Spleen (tissue), 11 donors: Measurements from ENCODE around the gene NINJ1. TPM values are rescaled to one million over a fixed set of nuclear protein-coding genes. Genes with fewer than 3 reads are reported as not detected.

Experiments
- DNase-seq: peaks from one replicate; pipeline ENCODE4 v3.0.0-alpha.2; 2020
- H3K27ac ChIP-seq, 8 donors: fragments of 200-600 bp; sonication (generic) in 7 of 8; 1 replicate in 4 of 8; 2 replicates in 4 of 8; pipeline versions ENCODE4 v1.5.0 to v1.8.0; 2016 to 2021; ENCODE audit warnings: inconsistent platforms in 4 of 8, mild to moderate bottlenecking in 4 of 8, moderate library complexity in 1 of 8
- H3K27me3 ChIP-seq, 7 donors: fragments of 200-600 bp; sonication (generic) in 6 of 7; replicated peaks in 1 of 7; 1 replicate in 4 of 7; 2 replicates in 3 of 7; pipeline versions ENCODE4 v1.5.0 to v1.8.0; 2016 to 2021; ENCODE audit warnings: inconsistent platforms in 3 of 7, mild to moderate bottlenecking in 1 of 7
- H3K36me3 ChIP-seq, 6 donors: fragments of 200-600 bp; sonication (generic) in 5 of 6; 1 replicate in 4 of 6; 2 replicates in 2 of 6; pipeline versions ENCODE4 v1.5.0 to v1.8.0; 2016 to 2021; ENCODE audit warnings: inconsistent platforms in 2 of 6
- H3K4me1 ChIP-seq, 6 donors: fragments of 200-600 bp; sonication (generic) in 5 of 6; 1 replicate in 3 of 6; 2 replicates in 3 of 6; pipeline versions ENCODE4 v1.5.0 to v1.8.0; 2016 to 2021; ENCODE audit warnings: inconsistent platforms in 3 of 6
- H3K4me3 ChIP-seq, 8 donors: fragments of 200-600 bp; sonication (generic) in 7 of 8; 1 replicate in 4 of 8; 2 replicates in 4 of 8; pipeline versions ENCODE4 v1.5.0 to v1.8.0; 2016 to 2021; ENCODE audit warnings: inconsistent platforms in 4 of 8, mild to moderate bottlenecking in 4 of 8, moderate library complexity in 2 of 8
- H3K9me3 ChIP-seq, 8 donors: fragments of 200-600 bp; sonication (generic) in 7 of 8; 1 replicate in 4 of 8; 2 replicates in 4 of 8; pipeline versions ENCODE4 v1.5.0 to v1.8.0; 2016 to 2021; ENCODE audit warnings: inconsistent platforms in 4 of 8
- POLR2A ChIP-seq, 3 donors: fragments of 450-650 bp; IDR thresholded peaks; one replicate each; pipeline ENCODE4 v1.5.1; 2017; ENCODE audit warnings: antibody characterized with exemption in 3 of 3, mild to moderate bottlenecking in 1 of 3
- POLR2AphosphoS5 ChIP-seq, 3 donors: sonication (generic); formaldehyde crosslinking; IDR thresholded peaks; one replicate each; pipeline ENCODE4 v1.5.1; 2017; ENCODE audit warnings: antibody characterized with exemption in 3 of 3
- WGBS, 5 donors: extraction: QIAGEN DNeasy Blood & Tissue Kit in 3 of 5; methylation state at CpG; one replicate each; pipeline versions ENCODE4 v1.1.5 to v1.1.7; 2013 to 2018; 5-methylcytosine and 5-hydroxymethylcytosine counted together
- intact Hi-C: fragments of 100-400 bp; cut with DNase I; formaldehyde crosslinking; loops from one replicate; pipeline ENCODE4 v1.15.0; 2023; ENCODE audit warnings: low total_unique reads
- polyA plus RNA-seq, 3 donors: library from polyadenylated mRNA; stranded (reverse); fragments of 200-250 nt; gene quantifications; one replicate each; pipeline ENCODE4 v1.2.1, GENCODE V29; 2013
- total RNA-seq, 7 donors: library from RNA; depleted of rRNA in 3 of 7; stranded (reverse); fragments of >200 nt in 3 of 7; fragmentation: NEBNext Ultra II Directional in 4 of 7; extraction: Animal tissue kit (Norgen Biotek cat#: 25700) in 4 of 7; gene quantifications; one replicate each; pipeline versions ENCODE4 v1.1.0 to v1.2.1, GENCODE V29; 2016 to 2021
- TF ChIP-seq, protein P1 (sequence below), 11 experiments: fragments of 200-600 bp in 7 of 11; fragments of 450-650 bp in 4 of 11; sonication (generic) in 4 of 11; IDR thresholded peaks in 8 of 11; conservative IDR thresholded peaks in 3 of 11; 1 replicate in 7 of 11; 2 replicates in 4 of 11; pipeline versions ENCODE4 v1.4.0 to v1.8.0; 2016 to 2021; ENCODE audit warnings: antibody characterized with exemption in 11 of 11, inconsistent platforms in 4 of 11, mild to moderate bottlenecking in 1 of 11
- donor health status: healthy with polysubstance abuse.
- donor health status: DM: no; HTN: no; CAD: no; lungs with moderate emphysema.
- donor health status: DM: no; HTN: no; CAD: no.
- donor health status: Bipolar disorder and iron deficiency.
- donor health status: healthy.
- donor health status: DM: no; HTN: no; CAD: no.
- donor health status: DM: yes; HTN: yes; CAD: no.

NINJ1 gene
- total and polyA plus RNA-seq, 10 donors, result 26.5 to 142 (median 104) TPM

DNA sequence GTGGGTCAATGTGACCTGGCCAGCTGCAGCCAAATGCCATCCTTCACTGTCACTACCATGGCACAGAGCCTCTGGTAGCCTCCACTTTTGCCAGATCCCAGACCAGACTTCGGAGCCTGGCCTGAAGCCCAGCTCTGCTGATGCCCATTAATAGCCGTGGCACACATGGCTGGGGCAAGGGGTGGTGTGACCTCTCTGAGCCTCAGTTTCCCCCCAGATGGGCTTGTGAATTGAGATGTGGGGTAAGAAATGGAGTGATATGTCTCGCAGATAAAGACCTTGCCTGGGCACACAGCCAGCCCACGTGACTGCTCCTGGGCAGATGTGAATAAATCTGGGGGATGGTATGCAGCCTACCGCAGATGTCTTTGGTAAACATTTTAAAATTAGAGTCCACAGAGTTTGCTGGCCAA lies 61.7 kb downstream of the NINJ1 start:
- peaks cover 0 to 79% (median 13%) of the 10 kb centered on the region in 6 donors for H3K36me3 ChIP-seq
- peak overlapping the region in 1 of 8 donors; percentile 9 for H3K27ac ChIP-seq
- H3K9me3 ChIP-seq, result no peaks in the 10 kb centered on the region
- H3K4me1 ChIP-seq, result peaks cover 0 to 56% (median 12%) of the 10 kb centered on the region in 6 donors
- H3K4me3 ChIP-seq, result no peak overlapping the region
- H3K27me3 ChIP-seq, result no peaks in the 10 kb centered on the region
- intact Hi-C loops, result no loop called here
- TF ChIP-seq, protein P1, sequence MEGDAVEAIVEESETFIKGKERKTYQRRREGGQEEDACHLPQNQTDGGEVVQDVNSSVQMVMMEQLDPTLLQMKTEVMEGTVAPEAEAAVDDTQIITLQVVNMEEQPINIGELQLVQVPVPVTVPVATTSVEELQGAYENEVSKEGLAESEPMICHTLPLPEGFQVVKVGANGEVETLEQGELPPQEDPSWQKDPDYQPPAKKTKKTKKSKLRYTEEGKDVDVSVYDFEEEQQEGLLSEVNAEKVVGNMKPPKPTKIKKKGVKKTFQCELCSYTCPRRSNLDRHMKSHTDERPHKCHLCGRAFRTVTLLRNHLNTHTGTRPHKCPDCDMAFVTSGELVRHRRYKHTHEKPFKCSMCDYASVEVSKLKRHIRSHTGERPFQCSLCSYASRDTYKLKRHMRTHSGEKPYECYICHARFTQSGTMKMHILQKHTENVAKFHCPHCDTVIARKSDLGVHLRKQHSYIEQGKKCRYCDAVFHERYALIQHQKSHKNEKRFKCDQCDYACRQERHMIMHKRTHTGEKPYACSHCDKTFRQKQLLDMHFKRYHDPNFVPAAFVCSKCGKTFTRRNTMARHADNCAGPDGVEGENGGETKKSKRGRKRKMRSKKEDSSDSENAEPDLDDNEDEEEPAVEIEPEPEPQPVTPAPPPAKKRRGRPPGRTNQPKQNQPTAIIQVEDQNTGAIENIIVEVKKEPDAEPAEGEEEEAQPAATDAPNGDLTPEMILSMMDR (IDR thresholded peaks at IDR 0.05 in 8 of 11, conservative IDR thresholded peaks at IDR 0.05 in 3 of 11), result no peak
- TF ChIP-seq POLR2AphosphoS5 (IDR thresholded peaks at IDR 0.05) (no peak), POLR2A (IDR thresholded peaks at IDR 0.05) (no peak)
- no peak for DNase-seq
- 45 to 62% (median 56%) methylated on average over 5 of the region's 5 CpGs for WGBS, 5 donors

Other genes starting within 250 kb of the NINJ1 start
- 10 to 100 TPM; 60.4 to 99.1 (median 72.6) TPM for gene FGD3, start 186.7 kb downstream of the NINJ1 start, total RNA-seq
- gene FGD3, start 186.7 kb downstream of the NINJ1 start, polyA plus RNA-seq, result 10 to 100 TPM; 30.7 to 54.5 (median 37.6) TPM
- 10 to 100 TPM; 27.6 to 54.8 (median 35.8) TPM for gene SUSD3, start 75.5 kb downstream of the NINJ1 start, total RNA-seq
- gene SUSD3, start 75.5 kb downstream of the NINJ1 start, polyA plus RNA-seq, result 10 to 100 TPM; 50.4 to 68.8 (median 57.4) TPM
- gene CARD19, start 38.0 kb downstream of the NINJ1 start, total RNA-seq, result 10 to 100 TPM; 32.8 to 78.8 (median 44.6) TPM
- gene CARD19, start 38.0 kb downstream of the NINJ1 start, polyA plus RNA-seq, result 10 to 100 TPM; 21.7 to 38.9 (median 23.0) TPM
- gene WNK2, start 49.9 kb upstream of the NINJ1 start, total RNA-seq, result 10 to 100 TPM in 3 of 7 donors, 1 to 10 TPM in 4; 4.7 to 20.0 (median 9.1) TPM
- gene WNK2, start 49.9 kb upstream of the NINJ1 start, polyA plus RNA-seq, result 1 to 10 TPM; 1.8 to 5.9 (median 1.9) TPM